Type B pancreatic cell (in vitro differentiated cells): ENCODE data around the gene ARHGEF5. TPM values are rescaled to one million over a fixed set of nuclear protein-coding genes. Genes with fewer than 3 reads are reported as not detected.

ENCODE experiments used
- DNase-seq: peaks from one replicate; pipeline ENCODE4 v3.0.0; 2021; ENCODE audit warnings: mixed read lengths; ENCODE audit not compliant: unreplicated experiment; ENCODE audit errors: extremely low spot score
- H3K27ac Mint-ChIP-seq: 2 replicates; pipeline ENCODE4 v1.8.0; 2021; ENCODE audit warnings: mild to moderate bottlenecking, mixed read lengths
- H3K27me3 Mint-ChIP-seq: 2 replicates; pipeline ENCODE4 v1.8.0; 2021; ENCODE audit warnings: mixed read lengths
- H3K36me3 Mint-ChIP-seq: 2 replicates; pipeline ENCODE4 v1.8.0; 2021; ENCODE audit warnings: mixed read lengths
- H3K4me1 Mint-ChIP-seq: one replicate; pipeline ENCODE4 v1.8.0; 2021; ENCODE audit warnings: mixed read lengths; ENCODE audit not compliant: unreplicated experiment
- H3K4me3 Mint-ChIP-seq: 2 replicates; pipeline ENCODE4 v1.8.0; 2021; ENCODE audit warnings: mild to moderate bottlenecking, mixed read lengths
- H3K9me3 Mint-ChIP-seq: 2 replicates; pipeline ENCODE4 v1.8.0; 2021; ENCODE audit warnings: mixed read lengths
- total RNA-seq: library from RNA; stranded (reverse); gene quantifications from 2 replicates; pipeline ENCODE4 v1.2.1, GENCODE V29; 2021; ENCODE audit warnings: low replicate concordance
- TF ChIP-seq, protein P1 (sequence below): fragments of 200-600 bp; sonication (generic); conservative IDR thresholded peaks from 2 replicates; pipeline ENCODE4 v1.5.0; 2021; ENCODE audit warnings: antibody characterized with exemption, mild to moderate bottlenecking

ARHGEF5 gene
- total RNA-seq, 1 donor from 2014 or later = 17.2 TPM

- TF ChIP-seq, protein P1, sequence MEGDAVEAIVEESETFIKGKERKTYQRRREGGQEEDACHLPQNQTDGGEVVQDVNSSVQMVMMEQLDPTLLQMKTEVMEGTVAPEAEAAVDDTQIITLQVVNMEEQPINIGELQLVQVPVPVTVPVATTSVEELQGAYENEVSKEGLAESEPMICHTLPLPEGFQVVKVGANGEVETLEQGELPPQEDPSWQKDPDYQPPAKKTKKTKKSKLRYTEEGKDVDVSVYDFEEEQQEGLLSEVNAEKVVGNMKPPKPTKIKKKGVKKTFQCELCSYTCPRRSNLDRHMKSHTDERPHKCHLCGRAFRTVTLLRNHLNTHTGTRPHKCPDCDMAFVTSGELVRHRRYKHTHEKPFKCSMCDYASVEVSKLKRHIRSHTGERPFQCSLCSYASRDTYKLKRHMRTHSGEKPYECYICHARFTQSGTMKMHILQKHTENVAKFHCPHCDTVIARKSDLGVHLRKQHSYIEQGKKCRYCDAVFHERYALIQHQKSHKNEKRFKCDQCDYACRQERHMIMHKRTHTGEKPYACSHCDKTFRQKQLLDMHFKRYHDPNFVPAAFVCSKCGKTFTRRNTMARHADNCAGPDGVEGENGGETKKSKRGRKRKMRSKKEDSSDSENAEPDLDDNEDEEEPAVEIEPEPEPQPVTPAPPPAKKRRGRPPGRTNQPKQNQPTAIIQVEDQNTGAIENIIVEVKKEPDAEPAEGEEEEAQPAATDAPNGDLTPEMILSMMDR = no peak
- no peak overlapping the region for H3K27ac Mint-ChIP-seq
- H3K27me3 Mint-ChIP-seq = no peaks in the 10 kb centered on the region
- no peaks in the 10 kb centered on the region for H3K36me3 Mint-ChIP-seq
- H3K9me3 Mint-ChIP-seq = peaks cover 21% of the 10 kb centered on the region
- no peak for DNase-seq
- H3K4me3 Mint-ChIP-seq = no peak overlapping the region
- no peaks in the 10 kb centered on the region for H3K4me1 Mint-ChIP-seq
Measured at GRCh38 chr7:144428431-144428830, 73.2 kb downstream of the ARHGEF5 start.

Other genes starting within 250 kb of the ARHGEF5 start
- gene OR2A2, start 245.8 kb upstream of the ARHGEF5 start, total RNA-seq = not detected in 2 replicates
- gene OR2A14, start 232.2 kb upstream of the ARHGEF5 start, total RNA-seq = not detected in 2 replicates
- gene CTAGE4, start 171.9 kb upstream of the ARHGEF5 start, total RNA-seq = 2.5 and 4.7 TPM in 2 replicates
- gene ARHGEF35, start 159.6 kb upstream of the ARHGEF5 start, total RNA-seq = 8.6 and 24.2 TPM in 2 replicates
- gene OR2A42, start 115.8 kb upstream of the ARHGEF5 start, total RNA-seq = 0.10 TPM in 1 of 2 replicates, not detected in the other
- gene OR2A7, start 90.6 kb upstream of the ARHGEF5 start, total RNA-seq = 4.2 and 13.7 TPM in 2 replicates
- 0.99 and 6.4 TPM in 2 replicates for gene CTAGE8, start 86.1 kb upstream of the ARHGEF5 start, total RNA-seq
- gene OR2A1, start 43.0 kb upstream of the ARHGEF5 start, total RNA-seq = 0.38 TPM in 1 of 2 replicates, not detected in the other
- gene NOBOX, start 48.3 kb downstream of the ARHGEF5 start, total RNA-seq = not detected in 2 replicates